ENCODE measurements around the gene SFTPD.
"Not testable (repeated sequence)": the region's sequence is repeated elsewhere in the genome, so short reads cannot be mapped to it uniquely, and the experiment has no call there.

The SFTPD gene

DNA sequence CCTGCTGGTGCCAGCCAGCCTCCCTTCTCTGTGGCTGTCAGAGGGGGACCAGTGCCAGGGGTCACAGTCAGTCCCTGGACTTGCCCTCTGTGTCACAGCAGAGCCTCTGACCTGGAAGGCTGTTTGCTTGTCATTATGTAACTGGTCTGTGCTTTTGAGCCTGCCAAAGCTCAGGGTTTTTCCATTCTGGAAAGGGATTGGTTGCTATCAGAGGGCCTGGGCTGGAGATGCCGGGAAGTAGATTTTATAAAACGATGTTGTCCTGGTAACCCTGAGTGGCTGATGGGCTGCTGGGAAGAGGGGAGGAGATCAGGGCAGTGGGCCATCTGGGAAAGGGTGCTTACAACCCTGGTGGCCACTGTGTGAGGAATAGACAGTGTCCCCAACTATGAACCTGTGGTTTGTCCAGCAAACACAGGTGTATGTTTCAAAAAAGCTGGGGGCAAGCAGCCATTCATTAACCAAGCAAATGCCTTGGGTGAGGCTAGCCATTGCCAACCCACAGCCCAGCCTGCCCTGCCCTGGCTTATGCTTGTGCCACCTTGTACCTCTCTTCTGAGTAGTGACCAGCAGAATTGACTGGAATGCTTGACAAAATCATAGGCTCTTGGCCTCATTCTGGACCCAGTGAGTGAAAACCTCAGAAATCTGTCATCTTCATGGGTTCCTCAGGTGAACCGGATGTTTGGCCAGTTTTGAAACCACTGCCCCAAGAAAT, 21.6 kb downstream of the SFTPD start:
- DNase-seq (ENCODE audit: insufficient read length, low spot score) = no peak
- no peak for FAIRE-seq

DNA sequence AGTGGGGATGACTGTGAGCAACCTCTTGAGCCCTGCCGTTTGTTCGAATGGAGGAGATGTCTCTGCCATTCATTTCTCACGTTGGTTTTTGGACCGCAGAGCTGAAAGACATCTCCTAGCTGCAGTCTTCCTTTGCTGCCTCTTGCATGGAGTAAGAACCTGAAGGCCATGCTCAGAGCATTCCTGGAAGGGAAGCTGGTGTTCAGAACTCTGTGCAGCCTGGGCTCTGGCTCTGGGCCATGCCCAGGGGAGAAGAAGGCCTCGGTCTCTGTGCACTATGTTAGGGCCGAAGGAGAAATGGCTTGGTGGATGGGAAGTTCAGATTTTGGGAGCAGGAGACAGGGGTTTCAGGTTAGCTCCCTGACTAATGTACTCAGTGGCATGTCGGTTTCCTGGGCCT, 22.9 kb downstream of the SFTPD start:
- FAIRE-seq (no peak), DNase-seq (ENCODE audit: insufficient read length, low spot score) (no peak)

GRCh38 chr10:79925614-79926013, 23.3 kb downstream of the SFTPD start:
- FAIRE-seq (no peak), DNase-seq (ENCODE audit: insufficient read length, low spot score) (no peak)

DNA sequence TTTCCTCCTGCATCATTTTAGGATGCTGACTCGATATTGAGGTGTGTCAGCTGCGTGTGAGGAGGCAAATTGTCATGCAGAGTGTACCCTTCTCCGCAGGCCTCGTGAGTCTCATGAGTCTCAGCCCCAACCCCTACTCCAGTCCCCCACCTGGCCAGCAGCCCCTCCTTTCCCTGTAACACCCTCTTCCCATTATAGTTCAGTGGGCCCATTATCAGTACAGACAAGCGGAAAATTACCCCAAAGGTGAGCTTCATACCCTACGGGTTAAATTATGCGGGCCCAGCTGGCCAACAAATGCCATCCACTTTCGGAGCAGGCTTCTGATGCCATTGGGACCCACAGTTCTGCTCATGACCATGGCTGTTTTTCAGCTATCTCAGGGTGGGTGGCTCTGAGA, 25.2 kb downstream of the SFTPD start:
- DNase-seq (ENCODE audit: insufficient read length, low spot score) (no peak), FAIRE-seq (no peak)

DNA sequence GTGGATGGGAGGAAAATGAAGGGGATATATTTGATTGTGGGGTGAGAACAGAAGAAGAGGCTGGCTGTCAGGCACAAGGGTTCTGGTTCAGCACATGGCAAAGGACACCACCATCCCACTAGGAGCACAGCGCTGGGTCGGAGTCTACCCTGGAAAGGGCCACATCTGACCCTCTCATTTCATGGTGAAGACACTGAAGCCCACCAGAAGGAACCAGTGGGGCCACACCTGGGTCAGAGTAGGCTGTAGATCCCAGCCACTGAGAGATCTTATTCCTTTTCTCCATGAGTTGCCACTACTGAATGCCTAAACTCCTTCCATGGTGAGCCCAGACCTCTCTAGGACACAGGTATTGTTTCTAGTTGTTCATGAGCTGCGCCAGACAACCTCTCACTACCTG, 25.8 kb downstream of the SFTPD start:
- FAIRE-seq = no peak
- DNase-seq (ENCODE audit: insufficient read length, low spot score) = no peak

- not testable (repeated sequence) for FAIRE-seq; DNase-seq (ENCODE audit: insufficient read length, low spot score)
Measured at GRCh38 chr10:79922011-79922412, 26.9 kb downstream of the SFTPD start.

- DNase-seq (ENCODE audit: insufficient read length, low spot score); FAIRE-seq: not testable (repeated sequence)
Measured at GRCh38 chr10:79915838-79916237, 33.1 kb downstream of the SFTPD start.

DNA sequence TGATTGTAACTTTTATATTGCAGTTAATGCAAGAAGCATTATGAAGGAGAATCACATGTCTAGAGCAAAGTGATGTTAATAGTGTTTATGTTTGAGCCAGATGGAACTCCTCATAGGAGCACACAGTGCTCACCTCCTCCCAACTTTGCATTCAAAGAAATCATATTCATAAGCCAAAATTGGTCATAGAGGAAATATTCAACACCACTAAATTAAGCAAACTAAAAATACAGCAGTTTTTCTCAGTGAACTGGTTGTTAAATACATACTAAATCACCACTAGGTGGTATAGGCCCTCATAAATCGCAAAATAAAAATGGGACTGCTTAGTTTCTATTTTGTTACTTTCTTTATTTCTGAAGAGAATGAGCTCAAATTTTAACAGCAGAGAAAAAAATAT, 34.4 kb downstream of the SFTPD start:
- DNase-seq (ENCODE audit: insufficient read length, low spot score) = not testable (repeated sequence)

GRCh38 chr10:79910836-79911235, 38.1 kb downstream of the SFTPD start:
- no peak for FAIRE-seq
- no peak for DNase-seq (ENCODE audit: insufficient read length, low spot score)

More for the DNA sequence above, 34.4 kb downstream of the SFTPD start:
- not testable (repeated sequence) for FAIRE-seq

- DNase-seq (ENCODE audit: insufficient read length, low spot score) (no peak), FAIRE-seq (no peak)
Measured at GRCh38 chr10:79910344-79910743, 38.6 kb downstream of the SFTPD start.

- FAIRE-seq (no peak), DNase-seq (ENCODE audit: insufficient read length, low spot score) (no peak)
Measured at GRCh38 chr10:79905322-79906314, 43.3 kb downstream of the SFTPD start.

- FAIRE-seq (peak; percentile 9), DNase-seq (ENCODE audit: insufficient read length, low spot score) (peak; percentile 53)
Measured at GRCh38 chr10:79904671-79905321, 44.1 kb downstream of the SFTPD start.

GRCh38 chr10:79901571-79901970, 47.3 kb downstream of the SFTPD start:
- FAIRE-seq = peak; percentile 31
- not testable (repeated sequence) for DNase-seq (ENCODE audit: insufficient read length, low spot score)

DNA sequence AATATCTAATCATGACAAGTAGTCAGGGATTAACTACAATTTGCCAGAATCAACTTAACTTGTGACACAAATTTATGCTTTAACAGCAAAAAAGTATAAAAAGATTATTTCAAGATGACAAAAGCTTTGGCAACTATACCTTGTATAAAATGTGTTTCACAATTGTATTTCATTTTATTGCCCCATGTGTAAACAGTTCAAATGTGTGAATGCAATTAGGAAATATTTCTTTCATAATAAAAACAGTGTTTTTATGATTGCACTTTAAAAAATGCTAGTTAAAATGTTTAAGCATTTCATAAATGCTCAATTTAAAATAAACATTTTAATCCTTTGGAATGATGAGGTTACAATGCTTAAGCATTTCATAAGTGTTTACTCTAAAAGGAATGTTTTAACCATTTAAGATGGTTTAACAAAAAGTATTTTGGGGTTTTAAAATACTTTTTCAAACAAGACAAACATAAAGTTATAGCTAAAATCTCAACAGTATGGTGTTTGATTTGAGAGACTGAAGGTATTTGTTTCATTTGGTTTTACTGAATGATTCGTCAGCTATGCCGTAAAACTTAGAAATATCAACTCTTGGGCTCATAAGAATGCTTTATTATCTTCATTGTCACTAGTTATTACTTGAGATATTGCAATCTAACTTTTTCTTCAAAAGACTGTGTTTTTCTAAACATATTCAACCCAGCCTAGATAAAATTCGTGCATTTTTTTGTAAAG, 50.1 kb downstream of the SFTPD start:
- FAIRE-seq (no peak), DNase-seq (ENCODE audit: insufficient read length, low spot score) (no peak)

DNA sequence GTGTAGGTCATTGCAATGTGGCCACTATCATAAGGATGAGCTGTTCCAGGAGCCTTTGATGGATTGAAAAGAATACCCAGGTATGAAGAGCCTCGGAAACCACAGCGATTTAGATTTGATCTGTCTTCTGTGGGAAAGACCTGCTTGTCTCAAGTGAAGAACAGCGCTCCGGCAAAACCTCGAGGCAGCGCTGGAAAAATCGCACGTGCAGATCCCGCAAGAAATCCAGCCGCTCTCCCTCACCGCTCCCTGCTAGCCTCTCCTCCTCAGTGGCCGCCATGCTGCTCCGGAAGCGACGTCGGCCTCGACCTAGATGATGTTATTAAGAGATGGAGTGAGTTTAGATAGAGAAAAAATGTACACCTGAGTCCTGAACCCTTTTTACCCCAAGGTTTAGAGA, 56.0 kb downstream of the SFTPD start:
- not testable (repeated sequence) for FAIRE-seq; DNase-seq (ENCODE audit: insufficient read length, low spot score)

GRCh38 chr10:79890469-79890868, 58.4 kb downstream of the SFTPD start:
- DNase-seq (ENCODE audit: insufficient read length, low spot score) (no peak), FAIRE-seq (no peak)

- not testable (repeated sequence) for DNase-seq (ENCODE audit: insufficient read length, low spot score)
Measured at GRCh38 chr10:79888984-79889383, 59.9 kb downstream of the SFTPD start.

More at GRCh38 chr10:79888984-79889383, 59.9 kb downstream of the SFTPD start:
- FAIRE-seq = not testable (repeated sequence)
